Measurements from ENCODE around the gene TMX2. TPM values are rescaled to one million over a fixed set of nuclear protein-coding genes. Genes with fewer than 3 reads are reported as not detected.
A peak's percentile ranks its signal among the peaks of the same experiment; 100 is the strongest.

TMX2 gene
- total and polyA plus RNA-seq, 10 of the 15 experiments (the other 5 are each of a cell fraction or from before 2014, with no cell fraction given) = 64.3 to 134 (median 91.6) TPM

- DNase-seq (ENCODE audit: low read depth, low spot score) = peak; percentile 70
- intact Hi-C loops (cut with micrococcal nuclease; ENCODE audit: unreplicated experiment) (loop anchor here (10.0 kb wide), 1 partner anchor 223 kb away; the partner anchor contains the start of gene UBE2L6), in situ Hi-C loops (cut with MboI) (no loop called here)
- no peak for FAIRE-seq
- H3K4me2 ChIP-seq (ENCODE audit: control insufficient read depth, insufficient read depth) = peak overlapping the region; percentile 77
- no peaks in the 10 kb centered on the region for H4K20me1 ChIP-seq (ENCODE audit: control insufficient read depth, insufficient read depth)
- WGBS (ENCODE audit: insufficient coverage, insufficient replicate concordance, low lambda C conversion rate, missing lambda C conversion rate) = 70% methylated on average over 6 of the region's 6 CpGs
- no peaks in the 10 kb centered on the region for H3K9me3 ChIP-seq (replicated peaks; ENCODE audit: control insufficient read depth, insufficient read depth, low read length)
- CTCF ChIA-PET = interaction anchor here (1.1 to 6.3 kb wide), 5 partner anchors 9 to 37 kb away, joined by 4 to 62 read pairs (median 15); partner anchors contain the start of genes BTBD18 and CTNND1
- H3K79me2 ChIP-seq (ENCODE audit: control insufficient read depth, insufficient read depth, low read length) = peaks cover 82% of the 10 kb centered on the region
- H3K4me1 ChIP-seq (ENCODE audit: control insufficient read depth, insufficient read depth, low read length) = peaks cover 55% of the 10 kb centered on the region
- H2AFZ ChIP-seq (ENCODE audit: control insufficient read depth, low read depth, low read length) = no peak overlapping the region
- H3K27me3 ChIP-seq (replicated peaks in 1 of 2; ENCODE audit: control insufficient read depth in 2 of 2, insufficient read depth in 2 of 2, low read length in 1 of 2) = no peaks in the 10 kb centered on the region
- H3K36me3 ChIP-seq (ENCODE audit: control insufficient read depth in 2 of 2, insufficient read depth in 2 of 2, low read length in 1 of 2) = peaks cover 2 to 4% of the 10 kb centered on the region in 2 experiments; a peak in 2 of 4 replicates
- SMC1A ChIA-PET (ENCODE audit: uncharacterized antibody, unreplicated experiment) = interaction anchor here (0.6 to 13.0 kb wide), 8 partner anchors 9 to 46 kb away, joined by 3 to 197 read pairs (median 5); partner anchors contain the start of genes CTNND1 and SELENOH
- ATAC-seq = peak; percentile 55
- H3K4me3 ChIP-seq = no peak overlapping the region
- H3K9ac ChIP-seq (ENCODE audit: control insufficient read depth, insufficient read depth, low read length) = peak overlapping the region; percentile 46
- BruUV-seq (replicated peaks) = TSS peak; percentile 84
- POLR2A ChIA-PET = interaction anchor here (0.8 to 2.6 kb wide), 6 partner anchors 8 to 27 kb away, joined by 3 to 12 read pairs (median 7); partner anchors contain the start of gene CTNND1
- RAD21 ChIA-PET (ENCODE audit: unreplicated experiment) = interaction anchor here (0.8 to 6.2 kb wide), 7 partner anchors 10 to 143 kb away, joined by 3 to 73 read pairs (median 3); partner anchors contain the start of gene CTNND1
- peak overlapping the region; percentile 78 for H3K27ac ChIP-seq (ENCODE audit: control insufficient read depth, insufficient read depth)
- TF ChIP-seq BCL11A (IDR thresholded peaks at IDR 0.05; ENCODE audit: low read depth, low read length) (0 out of 2 replicates have a peak, but pooled peaks have one; percentile 25), HSF1 (IDR thresholded peaks at IDR 0.05; ENCODE audit: low read depth, low read length) (no peak), SUPT20H (IDR thresholded peaks at IDR 0.05; ENCODE audit: borderline replicate concordance, control insufficient read depth, low read depth, low read length) (no peak), CREB1 (IDR thresholded peaks at IDR 0.05; ENCODE audit: low read depth) (no peak), ESRRA (IDR thresholded peaks at IDR 0.05; ENCODE audit: low read length) (no peak), SIN3A (IDR thresholded peaks at IDR 0.05; ENCODE audit: low read depth, low read length) (no peak), ZBTB4 (CRISPR knock-in tag; IDR thresholded peaks at IDR 0.05) (no peak), ZBED1 (IDR thresholded peaks at IDR 0.05; ENCODE audit: borderline replicate concordance) (no peak; the same call in 1 of the 2 replicates)
- TF ChIP-seq, protein P1, sequence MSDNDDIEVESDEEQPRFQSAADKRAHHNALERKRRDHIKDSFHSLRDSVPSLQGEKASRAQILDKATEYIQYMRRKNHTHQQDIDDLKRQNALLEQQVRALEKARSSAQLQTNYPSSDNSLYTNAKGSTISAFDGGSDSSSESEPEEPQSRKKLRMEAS (IDR thresholded peaks at IDR 0.05; ENCODE audit: low read depth, low read length) = no peak
- TF ChIP-seq, protein P2, sequence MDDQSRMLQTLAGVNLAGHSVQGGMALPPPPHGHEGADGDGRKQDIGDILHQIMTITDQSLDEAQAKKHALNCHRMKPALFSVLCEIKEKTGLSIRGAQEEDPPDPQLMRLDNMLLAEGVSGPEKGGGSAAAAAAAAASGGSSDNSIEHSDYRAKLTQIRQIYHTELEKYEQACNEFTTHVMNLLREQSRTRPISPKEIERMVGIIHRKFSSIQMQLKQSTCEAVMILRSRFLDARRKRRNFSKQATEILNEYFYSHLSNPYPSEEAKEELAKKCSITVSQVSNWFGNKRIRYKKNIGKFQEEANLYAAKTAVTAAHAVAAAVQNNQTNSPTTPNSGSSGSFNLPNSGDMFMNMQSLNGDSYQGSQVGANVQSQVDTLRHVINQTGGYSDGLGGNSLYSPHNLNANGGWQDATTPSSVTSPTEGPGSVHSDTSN (IDR thresholded peaks at IDR 0.05; ENCODE audit: insufficient replicate concordance, low read depth, low read length) = no peak
- TF ChIP-seq, protein P3, sequence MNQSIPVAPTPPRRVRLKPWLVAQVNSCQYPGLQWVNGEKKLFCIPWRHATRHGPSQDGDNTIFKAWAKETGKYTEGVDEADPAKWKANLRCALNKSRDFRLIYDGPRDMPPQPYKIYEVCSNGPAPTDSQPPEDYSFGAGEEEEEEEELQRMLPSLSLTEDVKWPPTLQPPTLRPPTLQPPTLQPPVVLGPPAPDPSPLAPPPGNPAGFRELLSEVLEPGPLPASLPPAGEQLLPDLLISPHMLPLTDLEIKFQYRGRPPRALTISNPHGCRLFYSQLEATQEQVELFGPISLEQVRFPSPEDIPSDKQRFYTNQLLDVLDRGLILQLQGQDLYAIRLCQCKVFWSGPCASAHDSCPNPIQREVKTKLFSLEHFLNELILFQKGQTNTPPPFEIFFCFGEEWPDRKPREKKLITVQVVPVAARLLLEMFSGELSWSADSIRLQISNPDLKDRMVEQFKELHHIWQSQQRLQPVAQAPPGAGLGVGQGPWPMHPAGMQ (IDR thresholded peaks at IDR 0.05; ENCODE audit: borderline replicate concordance) = no peak
Measured at GRCh38 chr11:57787920-57788702, 75.7 kb downstream of the TMX2 start.
